ENCODE measurements around the gene HORMAD2.
"Not testable (repeated sequence)": the region's sequence is repeated elsewhere in the genome, so short reads cannot be mapped to it uniquely, and the experiment has no call there.

Gene HORMAD2

DNA sequence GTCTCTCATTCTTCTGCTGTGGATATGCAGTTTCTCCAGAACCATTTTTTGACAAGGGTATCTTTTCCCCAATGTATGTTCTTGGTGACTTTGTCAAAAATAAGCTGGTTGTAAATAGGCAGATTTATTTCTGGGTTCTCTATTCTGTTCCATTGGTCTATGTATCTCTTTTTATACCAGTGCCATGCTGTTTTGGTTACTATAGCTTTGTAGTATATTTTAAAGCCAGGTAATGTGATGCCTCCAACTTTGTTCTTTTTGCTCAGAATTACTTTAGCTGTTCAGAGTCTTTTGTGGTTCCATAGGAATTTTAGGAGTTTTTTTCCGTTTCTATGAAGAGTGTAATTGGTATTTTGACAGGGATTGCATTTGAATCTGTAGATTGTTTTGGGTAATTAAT lies 12.4 kb downstream of the HORMAD2 start:
- DNase-seq (ENCODE audit: low spot score), result no peak
- TF ChIP-seq, protein P1, sequence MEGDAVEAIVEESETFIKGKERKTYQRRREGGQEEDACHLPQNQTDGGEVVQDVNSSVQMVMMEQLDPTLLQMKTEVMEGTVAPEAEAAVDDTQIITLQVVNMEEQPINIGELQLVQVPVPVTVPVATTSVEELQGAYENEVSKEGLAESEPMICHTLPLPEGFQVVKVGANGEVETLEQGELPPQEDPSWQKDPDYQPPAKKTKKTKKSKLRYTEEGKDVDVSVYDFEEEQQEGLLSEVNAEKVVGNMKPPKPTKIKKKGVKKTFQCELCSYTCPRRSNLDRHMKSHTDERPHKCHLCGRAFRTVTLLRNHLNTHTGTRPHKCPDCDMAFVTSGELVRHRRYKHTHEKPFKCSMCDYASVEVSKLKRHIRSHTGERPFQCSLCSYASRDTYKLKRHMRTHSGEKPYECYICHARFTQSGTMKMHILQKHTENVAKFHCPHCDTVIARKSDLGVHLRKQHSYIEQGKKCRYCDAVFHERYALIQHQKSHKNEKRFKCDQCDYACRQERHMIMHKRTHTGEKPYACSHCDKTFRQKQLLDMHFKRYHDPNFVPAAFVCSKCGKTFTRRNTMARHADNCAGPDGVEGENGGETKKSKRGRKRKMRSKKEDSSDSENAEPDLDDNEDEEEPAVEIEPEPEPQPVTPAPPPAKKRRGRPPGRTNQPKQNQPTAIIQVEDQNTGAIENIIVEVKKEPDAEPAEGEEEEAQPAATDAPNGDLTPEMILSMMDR (IDR thresholded peaks at IDR 0.05; ENCODE audit: borderline replicate concordance, control extremely low read depth, extremely low read depth, insufficient read depth, missing control alignments), result no peak
- in situ Hi-C loops (cut with MboI; ENCODE audit: low sequenced_read_pairs, unreplicated experiment), result no loop called here

DNA sequence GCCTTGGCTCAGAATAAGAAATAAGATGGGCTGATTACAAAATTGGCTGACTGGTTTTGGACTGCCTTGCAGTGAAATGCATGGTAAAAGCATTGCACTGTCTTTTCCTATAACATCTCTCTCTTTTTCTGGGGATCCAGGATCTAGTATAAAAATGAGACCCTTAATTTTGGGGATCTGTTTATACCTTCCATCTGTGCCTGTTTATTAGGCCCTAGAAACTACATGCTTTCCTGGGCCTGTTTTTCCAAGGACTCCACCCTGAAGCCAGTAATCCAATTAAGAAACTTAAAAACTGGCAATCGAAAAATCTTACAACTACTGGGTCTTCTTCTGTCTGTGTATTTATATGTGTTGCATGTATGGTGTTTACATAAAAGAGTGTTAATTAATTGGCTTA lies 14.5 kb downstream of the HORMAD2 start:
- TF ChIP-seq, protein P1 (IDR thresholded peaks at IDR 0.05; ENCODE audit: borderline replicate concordance, control extremely low read depth, extremely low read depth, insufficient read depth, missing control alignments), result no peak
- in situ Hi-C loops (cut with MboI; ENCODE audit: low sequenced_read_pairs, unreplicated experiment), result no loop called here
- no peak for DNase-seq (ENCODE audit: low spot score)

DNA sequence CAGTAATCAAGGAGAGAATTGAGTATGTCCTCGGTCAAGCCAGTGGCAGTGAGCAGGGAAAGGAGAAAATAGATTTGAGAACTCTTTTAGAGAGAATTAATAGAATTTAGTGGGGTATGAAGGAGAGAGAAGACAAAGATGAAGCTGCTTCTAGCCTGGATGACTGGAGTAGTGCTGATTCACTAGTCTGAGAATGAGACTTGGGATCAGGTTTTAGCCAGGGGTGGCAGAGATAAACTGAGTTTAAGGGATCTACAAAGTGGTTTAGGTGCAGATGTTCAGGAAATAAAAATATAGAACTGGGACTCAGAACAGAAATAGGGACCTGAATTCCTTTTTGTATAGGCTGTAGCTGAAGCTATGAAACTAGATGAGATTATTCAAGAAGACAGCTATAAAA lies 17.6 kb downstream of the HORMAD2 start:
- no peak for DNase-seq (ENCODE audit: low spot score)
- TF ChIP-seq, protein P1 (IDR thresholded peaks at IDR 0.05; ENCODE audit: borderline replicate concordance, control extremely low read depth, extremely low read depth, insufficient read depth, missing control alignments), result no peak
- in situ Hi-C loops (cut with MboI; ENCODE audit: low sequenced_read_pairs, unreplicated experiment), result no loop called here

DNA sequence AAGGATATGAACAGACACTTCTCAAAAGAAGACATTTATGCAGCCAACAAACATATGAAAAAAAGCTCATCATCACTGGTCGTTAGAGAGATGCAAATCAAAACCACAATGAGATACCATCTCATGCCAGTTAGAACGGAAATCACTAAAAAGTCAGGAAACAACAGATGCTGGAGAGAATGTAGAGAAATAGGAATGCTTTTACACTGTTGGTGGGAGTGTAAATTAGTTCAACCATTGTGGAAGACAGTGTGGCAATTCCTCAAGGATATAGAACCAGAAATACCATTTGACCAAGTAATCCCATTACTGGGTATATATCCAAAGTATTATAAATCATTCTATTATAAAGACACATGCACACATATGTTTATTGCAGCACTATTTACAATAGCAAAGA lies 20.5 kb downstream of the HORMAD2 start:
- in situ Hi-C loops (cut with MboI; ENCODE audit: low sequenced_read_pairs, unreplicated experiment), result loop anchor here (10.0 kb wide), 2 partner anchors 164 to 284 kb away; partner anchors contain the start of genes OSM and RNF215
- not testable (repeated sequence) for DNase-seq (ENCODE audit: low spot score)

DNA sequence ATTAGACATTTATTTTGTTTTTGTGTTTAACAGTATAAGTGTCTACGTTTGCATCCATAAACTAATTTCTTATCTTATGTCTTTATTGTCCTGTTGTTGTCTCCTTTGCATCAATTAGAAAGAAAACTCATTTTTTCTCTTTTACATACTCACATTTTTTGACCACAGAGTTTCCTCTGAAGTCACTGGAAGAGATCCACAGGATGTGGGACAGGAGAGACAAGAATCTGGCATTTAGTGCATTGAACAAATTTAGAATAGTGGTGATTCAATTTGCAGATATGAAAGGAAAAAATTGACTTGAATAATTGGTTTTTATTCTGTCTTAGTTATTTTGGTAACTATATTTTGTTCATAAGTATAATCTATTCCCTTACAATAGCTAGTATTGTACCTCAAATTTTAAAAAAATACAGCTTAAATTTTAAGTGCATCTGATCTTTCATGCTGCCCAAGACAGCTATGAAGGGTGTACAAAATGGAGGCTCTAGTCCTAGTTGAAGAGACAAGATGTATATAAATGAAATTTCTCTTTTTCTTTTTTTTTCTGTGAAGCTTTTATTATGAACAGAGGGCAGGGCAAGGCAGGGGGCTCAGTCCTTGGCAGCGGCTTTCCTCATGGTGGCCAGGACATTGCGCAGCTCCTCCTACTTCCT lies 24.4 kb downstream of the HORMAD2 start:
- TF ChIP-seq, protein P1 (IDR thresholded peaks at IDR 0.05; ENCODE audit: borderline replicate concordance, control extremely low read depth, extremely low read depth, insufficient read depth, missing control alignments), result no peak
- no peak for DNase-seq (ENCODE audit: low spot score)
- in situ Hi-C loops (cut with MboI; ENCODE audit: low sequenced_read_pairs, unreplicated experiment), result loop anchor here (10.0 kb wide), 2 partner anchors 160 to 280 kb away; partner anchors contain the start of genes OSM and RNF215

DNA sequence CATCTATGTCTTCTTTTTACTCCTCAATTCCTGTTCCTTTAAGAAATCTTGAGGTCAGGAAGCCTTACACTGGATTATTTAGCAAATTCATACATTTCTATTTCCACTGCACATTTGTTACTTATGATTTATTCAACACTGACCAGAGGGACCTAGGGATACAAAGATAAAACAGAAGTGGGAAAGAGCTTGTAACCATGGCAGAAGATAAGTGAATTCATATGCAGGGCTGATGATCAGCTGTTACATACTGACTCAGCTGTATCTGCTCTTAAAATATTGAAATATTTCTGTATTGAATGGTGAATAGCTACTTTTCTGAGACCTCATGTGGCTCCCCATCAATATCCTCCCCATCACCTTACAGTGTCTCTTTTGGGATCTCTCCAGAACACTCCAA lies 25.2 kb downstream of the HORMAD2 start:
- in situ Hi-C loops (cut with MboI; ENCODE audit: low sequenced_read_pairs, unreplicated experiment), result loop anchor here (10.0 kb wide), 2 partner anchors 159 to 279 kb away; partner anchors contain the start of genes OSM and RNF215
- TF ChIP-seq, protein P1 (IDR thresholded peaks at IDR 0.05; ENCODE audit: borderline replicate concordance, control extremely low read depth, extremely low read depth, insufficient read depth, missing control alignments), result no peak
- DNase-seq (ENCODE audit: low spot score), result no peak

DNA sequence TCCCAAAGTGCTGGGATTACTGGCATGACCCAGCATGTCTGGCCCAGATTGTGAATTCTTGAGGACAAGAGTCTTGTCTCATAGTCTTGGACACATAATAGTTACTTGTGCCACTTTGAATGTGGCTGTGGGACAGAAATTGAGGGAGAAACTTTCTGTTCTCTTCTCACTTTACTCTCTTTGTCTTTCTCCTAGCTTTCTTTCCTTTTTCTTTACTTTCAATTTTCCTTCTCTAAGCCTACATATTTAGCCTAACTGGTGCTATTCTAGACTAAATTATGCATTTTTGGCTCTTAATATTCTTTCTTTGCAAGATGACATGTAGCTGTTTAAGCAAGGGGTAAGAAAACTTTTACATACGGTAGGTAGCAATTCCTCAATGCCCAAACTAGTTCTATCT lies 33.2 kb downstream of the HORMAD2 start:
- no peak for DNase-seq (ENCODE audit: low spot score)
- in situ Hi-C loops (cut with MboI; ENCODE audit: low sequenced_read_pairs, unreplicated experiment), result no loop called here
- TF ChIP-seq, protein P1 (IDR thresholded peaks at IDR 0.05; ENCODE audit: borderline replicate concordance, control extremely low read depth, extremely low read depth, insufficient read depth, missing control alignments), result no peak

Measured in GM13976 (cell line).